Effector memory CD8-positive, alpha-beta T cell (primary cell): ENCODE data around the gene SLC25A25.
"Not testable (repeated sequence)": the region's sequence is repeated elsewhere in the genome, so short reads cannot be mapped to it uniquely, and the experiment has no call there.

Source experiments
- ATAC-seq: fragments of 150-1000 bp; cut with Tn5 transposase; replicated peaks from 2 replicates; pipeline ENCODE4 v1.10.0; 2021; ENCODE audit warnings: mild to moderate bottlenecking, moderate library complexity
- DNase-seq, 3 experiments: peaks; one replicate each; pipeline ENCODE4 v3.0.0; 2021
- H3K27ac Mint-ChIP-seq, 2 donors: one replicate each; pipeline ENCODE4 v1.8.0; 2022; ENCODE audit warnings: mild to moderate bottlenecking in 2 of 2, mixed read lengths in 2 of 2, moderate library complexity in 2 of 2
- H3K27me3 Mint-ChIP-seq, 2 donors: one replicate each; pipeline ENCODE4 v1.8.0; 2022; ENCODE audit warnings: mixed read lengths in 2 of 2
- H3K36me3 Mint-ChIP-seq: one replicate; pipeline ENCODE4 v1.8.0; 2022; ENCODE audit warnings: mild to moderate bottlenecking, moderate library complexity, mixed read lengths; ENCODE audit not compliant: insufficient read depth
- H3K4me1 Mint-ChIP-seq, 2 donors: one replicate each; pipeline ENCODE4 v1.8.0; 2022; ENCODE audit warnings: low read depth in 2 of 2, mixed read lengths in 2 of 2
- H3K4me3 Mint-ChIP-seq, 2 donors: one replicate each; pipeline ENCODE4 v1.8.0; 2022; ENCODE audit warnings: mild to moderate bottlenecking in 2 of 2, mixed read lengths in 2 of 2, moderate library complexity in 2 of 2
- H3K9me3 Mint-ChIP-seq, 2 donors: one replicate each; pipeline ENCODE4 v1.8.0; 2022; ENCODE audit warnings: mixed read lengths in 2 of 2
- total RNA-seq, 9 experiments: gene quantifications; one replicate each; lab custom pipeline; 2026; lab: John Stamatoyannopoulos, UW

The SLC25A25 gene
- total RNA-seq, result 27.5 to 46.6 (median 38.8) reads per million in 9 experiments

GRCh38 chr9:128067645-128068385 lies at the start of gene SLC25A25:
TSS of gene SLC25A25 (plus strand) at chr9:128068232. CDS start at chr9:128068320, 88 bp downstream.
- DNase-seq, result peak; percentile 100
- peaks cover 40 to 50% of the 10 kb centered on the region in 2 donors for H3K4me1 Mint-ChIP-seq
- peak; percentile 79 for ATAC-seq
- H3K4me3 Mint-ChIP-seq, result no peak within 1 kb of the TSS
- H3K9me3 Mint-ChIP-seq, result no peaks in the 10 kb centered on the region
- no peaks in the 10 kb centered on the region for H3K27me3 Mint-ChIP-seq
- H3K36me3 Mint-ChIP-seq, result peaks cover 21% of the 10 kb centered on the region
- peak within 1 kb of the TSS in 1 of 2 donors; percentile 89 for H3K27ac Mint-ChIP-seq

DNA sequence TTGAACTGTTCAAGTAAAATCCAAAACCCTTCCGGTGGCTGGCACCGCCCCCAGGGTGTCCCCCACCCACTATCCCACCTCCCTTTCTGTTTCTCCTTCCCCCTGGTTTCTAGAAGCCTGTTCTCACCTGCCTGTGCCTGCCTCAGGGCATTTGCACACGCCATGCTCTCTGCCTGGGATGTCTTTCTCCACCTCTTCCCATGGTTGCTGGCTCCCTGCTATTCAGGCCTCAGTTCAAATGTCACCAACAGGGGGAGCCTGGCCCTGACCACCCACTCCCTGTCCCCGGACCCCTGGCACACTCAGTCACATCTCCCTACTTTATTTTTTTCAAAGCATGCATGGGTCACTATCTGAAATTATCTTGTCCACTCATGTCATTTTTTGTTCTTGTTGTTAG lies 47.3 kb upstream of the SLC25A25 start:
- Mint-ChIP-seq H3K4me1 (peaks cover 39 to 44% of the 10 kb centered on the region in 2 donors), H3K27me3 (no peaks in the 10 kb centered on the region), H3K9me3 (no peaks in the 10 kb centered on the region), H3K36me3 (peaks cover 30% of the 10 kb centered on the region), H3K4me3 (no peak overlapping the region), H3K27ac (peak overlapping the region; percentile 99)
- no peak for DNase-seq
- ATAC-seq, result no peak

GRCh38 chr9:128021098-128021497 lies 46.9 kb upstream of the SLC25A25 start:
- Mint-ChIP-seq H3K4me1 (peaks cover 43 to 48% of the 10 kb centered on the region in 2 donors), H3K27me3 (no peaks in the 10 kb centered on the region), H3K36me3 (peaks cover 35% of the 10 kb centered on the region), H3K27ac (peak overlapping the region; percentile 99), H3K9me3 (no peaks in the 10 kb centered on the region), H3K4me3 (peak overlapping the region; percentile 55)
- no peak for ATAC-seq
- DNase-seq, result no peak

DNA sequence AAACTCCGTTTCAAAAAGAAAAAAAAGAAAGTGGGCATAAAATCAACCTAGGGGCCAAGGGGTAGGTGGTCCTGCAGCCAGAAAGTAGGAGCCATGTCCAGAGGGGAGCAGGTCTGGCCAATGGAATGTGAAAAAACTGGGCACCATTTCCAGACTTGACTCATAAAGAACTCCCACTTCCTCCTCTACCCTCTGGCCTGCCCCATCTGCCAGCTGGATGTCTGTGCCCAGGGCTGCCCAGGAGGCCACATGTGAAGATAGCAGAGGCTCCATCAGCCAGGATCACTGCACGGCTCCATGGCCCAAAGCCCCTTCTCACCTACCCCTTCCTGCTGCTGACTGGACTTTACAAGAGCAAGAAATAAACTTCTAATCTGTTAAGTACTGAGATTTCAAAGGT lies 45.1 kb upstream of the SLC25A25 start:
- Mint-ChIP-seq H3K36me3 (peaks cover 52% of the 10 kb centered on the region), H3K4me1 (peaks cover 61 to 64% of the 10 kb centered on the region in 2 donors), H3K9me3 (no peaks in the 10 kb centered on the region), H3K27ac (peak overlapping the region; percentile 99), H3K27me3 (no peaks in the 10 kb centered on the region), H3K4me3 (peak overlapping the region; percentile 55 to 63)
- ATAC-seq (no peak), DNase-seq (no peak)

DNA sequence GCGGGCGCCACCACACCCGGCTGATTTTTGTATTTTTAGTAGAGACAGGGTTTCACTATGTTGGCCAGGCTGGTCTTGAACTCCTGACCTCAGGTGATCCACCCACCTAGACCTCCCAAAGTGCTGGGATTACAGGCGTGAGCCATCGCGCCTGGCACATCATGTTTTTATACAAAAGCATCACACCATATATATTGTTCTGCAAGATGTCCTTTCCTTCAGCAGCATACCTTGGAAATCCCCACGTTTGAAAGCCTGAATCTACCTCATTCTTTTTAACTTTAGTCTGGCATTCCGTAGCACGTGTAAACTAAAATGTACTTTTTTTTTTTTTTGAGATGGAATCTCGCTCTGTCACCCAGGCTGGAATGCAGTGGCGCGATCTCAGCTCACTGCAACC lies 44.4 kb upstream of the SLC25A25 start:
- peak overlapping the region; percentile 55 to 63 for H3K4me3 Mint-ChIP-seq
- H3K27me3 Mint-ChIP-seq, ATAC-seq, DNase-seq, H3K9me3 Mint-ChIP-seq: not testable (repeated sequence)
- H3K4me1 Mint-ChIP-seq, result peaks cover 66 to 69% of the 10 kb centered on the region in 2 donors
- H3K27ac Mint-ChIP-seq, result peak overlapping the region; percentile 99
- H3K36me3 Mint-ChIP-seq, result peaks cover 57% of the 10 kb centered on the region

DNA sequence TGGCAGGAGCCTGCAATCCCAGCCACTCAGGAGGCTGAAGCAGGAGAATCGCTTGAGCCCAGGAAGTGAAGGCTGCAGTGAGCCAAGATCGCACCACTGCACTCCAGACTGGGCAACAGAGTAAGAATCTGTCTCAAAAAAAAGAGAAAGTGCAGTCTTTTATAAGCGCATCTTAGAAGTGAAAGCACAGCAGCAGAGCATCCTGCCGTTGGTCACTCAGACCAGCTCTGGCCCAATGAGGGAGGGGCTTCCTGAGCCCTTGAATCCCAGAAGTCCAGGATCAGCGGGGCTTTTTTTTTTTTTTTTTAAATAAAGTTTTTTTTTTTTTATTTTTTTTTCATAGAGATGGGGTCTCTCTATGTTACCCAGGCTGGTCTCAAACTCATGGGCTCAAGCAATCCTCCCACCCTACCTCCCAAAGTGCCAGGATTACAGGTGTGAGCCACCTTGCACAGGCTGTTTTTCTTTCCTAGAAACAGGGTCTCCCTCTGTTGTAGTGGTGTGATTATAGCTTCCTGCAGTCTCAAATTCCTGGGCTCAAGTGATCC lies 43.2 kb upstream of the SLC25A25 start:
- ATAC-seq, result no peak
- Mint-ChIP-seq H3K4me1 (peaks cover 71 to 75% of the 10 kb centered on the region in 2 donors), H3K9me3 (no peaks in the 10 kb centered on the region), H3K4me3 (peak overlapping the region; percentile 75 to 77), H3K27me3 (no peaks in the 10 kb centered on the region), H3K36me3 (peaks cover 57% of the 10 kb centered on the region), H3K27ac (peak overlapping the region; percentile 99)
- DNase-seq, result no peak

DNA sequence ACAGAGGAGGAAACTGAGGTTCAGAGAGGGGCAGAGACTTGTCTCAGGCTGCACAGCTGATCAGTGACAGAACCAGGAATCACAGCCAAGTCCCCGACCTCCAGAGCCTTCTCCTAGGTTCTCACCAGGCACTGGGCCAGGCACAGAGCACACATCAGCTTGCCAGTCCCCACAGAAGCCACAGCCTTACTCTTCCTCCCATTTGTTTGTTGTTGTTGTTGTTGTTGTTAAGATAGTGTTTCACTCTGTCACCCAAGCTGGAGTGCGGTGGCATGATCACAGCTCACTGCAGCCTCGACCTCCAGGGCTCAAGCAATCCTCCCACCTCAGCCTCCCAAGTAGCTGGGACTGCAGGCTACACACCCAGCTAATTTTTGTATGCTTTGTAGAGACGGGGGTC lies 42.3 kb upstream of the SLC25A25 start:
- ATAC-seq, result peak; percentile 6
- no peaks in the 10 kb centered on the region for H3K9me3 Mint-ChIP-seq
- DNase-seq, result no peak
- peaks cover 71 to 78% of the 10 kb centered on the region in 2 donors for H3K4me1 Mint-ChIP-seq
- H3K27me3 Mint-ChIP-seq, result no peaks in the 10 kb centered on the region
- peaks cover 58% of the 10 kb centered on the region for H3K36me3 Mint-ChIP-seq
- peak overlapping the region; percentile 99 for H3K27ac Mint-ChIP-seq
- H3K4me3 Mint-ChIP-seq, result peak overlapping the region; percentile 75 to 77

- H3K4me3 Mint-ChIP-seq, result peak overlapping the region; percentile 75 to 77
- ATAC-seq, result peak; percentile 70
- DNase-seq, result peak; percentile 75 to 79 (median 77)
These were observed 41.7 kb upstream of the SLC25A25 start for GRCh38 chr9:128026255-128026772.

DNA sequence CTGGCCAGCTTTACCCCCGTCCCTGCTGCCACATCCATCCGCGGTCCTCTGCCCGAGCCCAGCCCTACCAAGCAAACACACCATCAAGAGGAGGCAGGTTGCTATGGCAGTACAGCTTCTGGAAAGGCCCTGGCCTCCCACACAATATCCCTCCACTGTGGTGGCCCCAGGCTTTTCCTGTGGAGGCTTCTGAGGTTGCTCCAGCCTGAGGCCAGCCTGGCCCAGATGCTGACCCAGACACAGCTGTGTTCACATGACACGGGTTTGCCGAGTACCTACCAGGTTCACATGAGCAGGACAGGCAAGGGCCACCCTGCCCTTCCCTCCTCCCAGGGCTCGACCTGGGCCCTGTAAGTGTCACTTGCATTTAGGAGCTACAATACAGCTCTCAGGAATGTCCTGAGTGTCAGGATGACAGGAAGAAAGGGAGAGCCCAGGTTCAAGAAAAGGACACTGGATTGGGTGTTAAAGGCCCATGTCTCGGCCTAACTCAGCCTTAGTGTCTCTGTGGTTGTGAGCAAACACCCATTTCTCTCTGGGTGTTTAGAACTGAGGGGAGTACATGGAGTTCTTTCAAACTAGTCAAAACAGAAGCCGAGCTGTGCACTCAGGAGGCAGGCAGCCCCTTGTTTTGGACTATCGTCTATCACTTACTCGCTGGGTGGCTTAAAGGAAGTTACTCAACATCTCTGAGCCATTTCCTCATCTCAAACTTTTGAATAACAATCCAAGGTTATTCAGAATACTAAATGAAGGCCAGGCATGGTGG lies 41.1 kb upstream of the SLC25A25 start:
- Mint-ChIP-seq H3K4me3 (peak overlapping the region; percentile 75 to 77), H3K4me1 (peaks cover 66 to 71% of the 10 kb centered on the region in 2 donors), H3K36me3 (peaks cover 63% of the 10 kb centered on the region), H3K27me3 (no peaks in the 10 kb centered on the region), H3K27ac (peak overlapping the region; percentile 99), H3K9me3 (no peaks in the 10 kb centered on the region)
- peak; percentile 44 to 60 (median 47) for DNase-seq
- peak; percentile 29 for ATAC-seq

More at GRCh38 chr9:128026255-128026772, 41.7 kb upstream of the SLC25A25 start:
- H3K36me3 Mint-ChIP-seq, result peaks cover 63% of the 10 kb centered on the region
- no peaks in the 10 kb centered on the region for H3K9me3 Mint-ChIP-seq
- H3K27me3 Mint-ChIP-seq, result no peaks in the 10 kb centered on the region
- peaks cover 70 to 77% of the 10 kb centered on the region in 2 donors for H3K4me1 Mint-ChIP-seq
- peak overlapping the region; percentile 99 for H3K27ac Mint-ChIP-seq

- no peak for ATAC-seq
- H3K4me1 Mint-ChIP-seq, result peaks cover 59 to 63% of the 10 kb centered on the region in 2 donors
- no peaks in the 10 kb centered on the region for H3K9me3 Mint-ChIP-seq
- DNase-seq, result no peak
- H3K4me3 Mint-ChIP-seq, result peak overlapping the region; percentile 75 to 77
- H3K27me3 Mint-ChIP-seq, result no peaks in the 10 kb centered on the region
- peak overlapping the region; percentile 99 for H3K27ac Mint-ChIP-seq
- peaks cover 59% of the 10 kb centered on the region for H3K36me3 Mint-ChIP-seq
These were observed 40.3 kb upstream of the SLC25A25 start for GRCh38 chr9:128027705-128028104.

DNA sequence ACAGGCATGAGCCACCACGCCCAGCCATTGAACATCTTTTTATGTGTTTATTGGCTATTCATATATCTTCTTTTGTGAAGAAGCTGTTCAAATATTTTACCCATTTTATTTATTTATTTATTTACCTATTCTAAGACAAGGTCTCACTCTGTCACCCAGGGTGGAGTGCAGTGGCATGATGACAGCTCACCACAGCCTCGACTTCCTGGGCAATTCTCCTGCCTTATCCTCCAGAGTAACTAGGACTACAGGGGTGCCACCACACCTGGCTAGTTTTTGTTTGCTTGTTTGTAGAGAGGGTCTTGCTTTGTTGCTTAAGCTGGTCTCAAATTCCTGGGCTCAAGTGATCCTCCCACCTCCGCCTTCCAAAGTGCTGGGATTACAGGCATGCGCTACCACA lies 34.4 kb upstream of the SLC25A25 start:
- H3K27ac Mint-ChIP-seq, result peak overlapping the region; percentile 87 to 90
- ATAC-seq (no peak), DNase-seq (no peak)
- H3K4me1 Mint-ChIP-seq, result peaks cover 31 to 32% of the 10 kb centered on the region in 2 donors
- H3K4me3 Mint-ChIP-seq, result peak overlapping the region; percentile 56 to 61
- H3K27me3 Mint-ChIP-seq, result no peaks in the 10 kb centered on the region
- peaks cover 17% of the 10 kb centered on the region for H3K36me3 Mint-ChIP-seq
- no peaks in the 10 kb centered on the region for H3K9me3 Mint-ChIP-seq

DNA sequence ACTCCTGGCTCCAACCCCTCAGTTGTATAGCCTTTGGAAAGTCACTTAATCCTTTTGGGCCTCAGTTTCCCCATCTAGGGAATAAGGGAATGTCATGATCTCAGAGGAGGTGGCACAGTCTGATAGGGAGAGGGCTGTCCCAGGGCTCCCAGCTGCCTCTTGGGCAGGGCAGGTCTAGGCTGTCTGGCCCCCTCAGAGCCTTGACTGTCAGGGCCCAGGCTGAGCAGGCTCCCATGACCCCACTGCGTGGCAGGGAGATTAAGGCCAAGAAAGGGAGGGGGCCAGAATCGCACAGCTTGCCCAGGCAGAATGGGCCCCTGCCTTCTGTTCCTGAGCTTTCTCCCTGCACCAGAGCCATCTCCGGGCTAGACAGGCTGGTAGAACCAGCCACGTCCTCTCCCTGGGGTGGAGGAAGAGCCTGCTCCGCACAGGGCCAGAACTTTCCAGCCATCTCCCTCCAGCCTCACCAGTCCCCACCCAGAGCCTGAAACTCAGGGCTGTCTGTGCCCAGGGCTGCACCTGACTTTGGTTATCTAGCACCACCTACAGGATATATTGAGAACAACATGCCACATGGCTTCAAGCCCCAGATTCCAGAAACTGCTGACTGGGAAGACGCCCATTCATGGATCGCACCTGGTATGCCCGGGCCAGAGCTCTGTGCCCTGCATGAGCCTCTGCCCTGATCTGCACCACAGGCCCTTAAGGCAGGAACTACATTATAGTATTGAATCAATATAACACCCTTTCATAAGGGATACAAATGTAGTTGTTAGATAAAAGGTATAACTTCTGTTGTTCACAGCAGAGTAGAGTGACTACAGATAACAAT lies 33.0 kb upstream of the SLC25A25 start:
- ATAC-seq (peak; percentile 40), DNase-seq (peak; percentile 59 to 68 (median 66))
- peaks cover 22 to 26% of the 10 kb centered on the region in 2 donors for H3K4me1 Mint-ChIP-seq
- peak overlapping the region; percentile 19 to 29 for H3K4me3 Mint-ChIP-seq
- H3K27me3 Mint-ChIP-seq, result no peaks in the 10 kb centered on the region
- H3K27ac Mint-ChIP-seq, result peak overlapping the region in 1 of 2 donors; percentile 66
- no peaks in the 10 kb centered on the region for H3K9me3 Mint-ChIP-seq
- H3K36me3 Mint-ChIP-seq, result peaks cover 17% of the 10 kb centered on the region
